Kidney tubule cell (primary cell): ENCODE measurements around the gene LDLRAP1.

Experiments used
- DNase-seq: peaks from one replicate; pipeline ENCODE4 v3.0.0-alpha.2; 2018; ENCODE audit warnings: low spot score

The LDLRAP1 gene

DNA sequence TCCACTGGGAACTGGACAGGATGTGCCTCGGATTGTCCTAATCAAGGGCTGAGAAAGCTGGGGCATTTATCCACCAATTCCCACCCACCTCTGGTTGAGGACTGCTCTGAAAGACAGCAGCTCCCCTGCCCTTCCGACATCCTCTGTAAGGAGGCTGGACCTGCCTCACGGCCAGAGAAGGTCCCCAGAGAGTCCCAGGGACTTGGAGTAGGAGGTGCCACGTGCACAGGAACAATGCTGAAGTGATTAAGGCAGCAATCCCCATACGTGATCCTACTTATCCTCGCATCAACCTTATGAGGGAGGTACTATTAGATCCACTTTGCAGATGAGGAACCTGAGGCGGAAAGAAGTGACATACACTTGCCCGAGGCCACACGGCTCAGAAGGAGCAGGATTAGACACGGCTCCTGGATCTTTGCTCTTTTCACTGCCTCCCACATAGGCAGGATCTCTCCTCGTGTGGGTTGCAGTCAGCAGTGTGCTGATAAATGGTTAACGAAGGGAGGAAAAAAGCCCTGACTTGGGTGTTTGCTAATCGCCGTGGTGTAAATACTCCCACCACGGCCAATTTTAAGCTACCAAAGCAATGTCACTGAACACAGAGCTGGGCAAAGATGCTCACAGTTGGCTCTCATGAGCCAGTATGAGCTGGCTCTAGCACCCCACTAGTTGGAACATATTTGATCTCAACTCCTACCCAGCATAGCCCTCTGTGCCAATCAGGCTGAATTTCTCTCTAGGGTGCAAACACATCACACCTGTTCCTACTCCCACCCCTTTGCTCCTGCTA lies 18.6 kb upstream of the LDLRAP1 start:
- DNase-seq, result no peak

DNA sequence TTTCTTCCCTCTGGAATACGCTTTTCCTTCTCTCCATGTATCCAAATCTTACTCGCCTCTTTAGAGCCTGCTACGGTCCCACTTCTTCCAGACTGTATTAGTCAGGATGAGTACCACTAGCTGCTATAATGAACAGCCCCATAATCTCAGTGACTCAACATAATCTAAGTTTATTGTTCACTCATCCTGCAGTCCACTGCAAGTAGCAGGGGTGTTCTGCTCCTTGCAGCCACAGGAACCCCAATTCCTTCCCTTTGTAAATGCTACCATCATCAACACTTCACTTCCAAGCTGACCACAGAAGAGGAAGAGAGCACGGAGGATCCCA lies 18.1 kb upstream of the LDLRAP1 start:
- DNase-seq, result no peak

DNA sequence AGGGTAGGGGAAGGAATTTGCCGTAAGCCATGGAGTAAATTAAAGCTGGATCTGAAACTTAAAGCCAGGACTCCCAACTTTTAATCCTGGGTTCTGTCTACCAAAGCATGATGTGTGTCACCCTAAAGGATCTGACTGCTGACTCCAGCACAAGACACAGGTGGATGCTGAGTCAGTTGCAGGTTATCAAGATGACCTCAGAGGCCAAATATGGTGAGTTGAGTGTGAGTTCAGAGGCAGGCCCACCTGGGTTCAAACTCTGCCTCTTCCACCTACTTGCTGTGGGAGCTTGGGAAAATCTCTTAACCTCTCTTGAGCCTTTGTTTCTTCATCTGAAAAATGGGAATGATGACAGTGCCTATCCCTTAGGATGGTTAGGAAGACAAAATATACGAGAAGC lies 16.7 kb upstream of the LDLRAP1 start:
- peak; percentile 30 for DNase-seq

DNA sequence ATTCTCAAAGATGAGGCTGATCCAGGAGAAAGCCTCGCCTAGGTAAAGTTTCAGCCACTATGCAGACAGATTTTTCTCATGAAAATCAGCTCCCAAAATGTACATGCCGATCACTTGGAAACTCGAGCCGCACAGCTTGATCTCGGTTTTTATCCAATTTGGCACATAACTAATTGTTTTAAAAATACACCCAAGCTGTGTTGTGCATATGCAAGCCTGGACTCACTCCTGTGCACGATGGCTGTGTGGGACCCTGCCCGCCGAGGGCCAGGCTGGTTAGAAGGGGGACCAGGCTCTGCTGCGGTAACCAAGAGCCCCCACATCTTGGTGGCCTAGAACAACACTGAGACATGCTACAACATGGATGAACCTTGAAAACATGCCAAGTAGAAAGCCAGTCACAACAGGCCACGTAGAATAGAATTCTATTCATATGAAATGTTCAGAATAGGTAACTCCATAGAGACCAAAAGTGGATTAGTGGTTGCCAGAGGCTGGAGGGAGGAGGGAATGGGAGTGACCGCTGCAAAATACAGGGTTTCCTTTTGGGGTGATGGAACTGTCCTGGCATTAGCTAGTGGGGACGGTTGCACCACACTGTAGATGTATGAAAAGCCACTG lies 16.1 kb upstream of the LDLRAP1 start:
- DNase-seq, result no peak

DNA sequence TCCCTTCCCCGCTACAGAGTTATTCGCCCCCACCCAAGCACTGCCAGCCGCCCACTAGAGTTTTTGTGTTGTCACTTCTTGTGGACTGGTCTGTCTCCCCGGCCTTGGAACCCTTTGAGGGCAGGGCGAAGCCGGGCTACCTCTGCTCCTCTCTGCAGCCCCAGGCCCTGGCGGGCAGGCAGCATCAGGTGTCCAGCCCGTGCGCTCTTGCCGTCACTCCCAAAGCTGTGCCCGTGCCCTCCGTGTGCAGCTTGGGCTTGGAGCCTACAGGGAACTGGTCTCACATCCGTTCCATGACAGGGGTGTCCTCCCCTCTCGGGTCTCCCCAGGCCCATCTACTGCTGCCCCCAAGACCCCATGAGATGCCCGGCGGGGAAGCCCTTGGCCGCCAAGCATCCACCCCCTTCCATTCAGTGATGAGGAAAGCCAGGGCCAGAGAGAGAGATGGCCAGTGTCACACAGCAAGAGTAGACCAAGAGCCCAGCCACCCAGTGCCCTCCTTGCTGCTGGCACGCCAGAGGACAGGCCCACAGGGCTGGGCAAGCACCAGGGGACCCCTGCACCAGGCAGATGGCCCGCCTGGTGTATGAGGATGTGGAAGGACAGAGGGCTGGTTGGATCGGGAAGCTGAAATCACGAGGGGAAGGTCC lies 15.3 kb upstream of the LDLRAP1 start:
- DNase-seq, result no peak

DNA sequence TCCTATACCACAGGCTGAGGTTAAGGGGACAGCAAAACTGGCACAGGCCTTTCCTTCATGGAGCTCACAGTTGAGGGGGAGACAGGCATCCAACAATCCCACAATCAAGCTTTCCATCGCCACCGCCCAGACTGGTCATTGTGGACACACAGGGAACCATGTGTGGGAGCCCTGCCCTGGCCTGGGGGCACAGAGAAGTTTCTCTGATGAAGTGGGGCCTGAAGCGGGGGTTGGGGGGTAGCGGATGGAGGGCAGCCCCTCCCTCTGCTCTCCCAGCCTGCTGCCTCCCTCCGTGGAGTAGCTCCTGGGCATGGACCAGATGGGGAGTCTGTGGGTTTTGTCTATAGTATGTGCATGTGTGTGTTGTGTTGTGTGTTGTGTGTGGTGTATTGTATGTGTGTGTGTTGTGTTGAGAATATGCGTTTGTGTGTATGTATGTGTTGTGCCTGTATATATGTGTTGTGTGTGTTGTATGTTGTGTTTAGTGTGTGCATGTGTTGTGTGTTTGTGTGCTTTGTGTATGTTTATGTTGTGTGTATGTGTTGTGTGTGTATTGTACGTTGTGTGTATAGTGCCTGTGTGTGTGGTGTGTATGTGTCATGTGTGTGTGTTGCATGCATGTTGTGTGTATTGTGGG lies 14.4 kb upstream of the LDLRAP1 start:
- no peak for DNase-seq

DNA sequence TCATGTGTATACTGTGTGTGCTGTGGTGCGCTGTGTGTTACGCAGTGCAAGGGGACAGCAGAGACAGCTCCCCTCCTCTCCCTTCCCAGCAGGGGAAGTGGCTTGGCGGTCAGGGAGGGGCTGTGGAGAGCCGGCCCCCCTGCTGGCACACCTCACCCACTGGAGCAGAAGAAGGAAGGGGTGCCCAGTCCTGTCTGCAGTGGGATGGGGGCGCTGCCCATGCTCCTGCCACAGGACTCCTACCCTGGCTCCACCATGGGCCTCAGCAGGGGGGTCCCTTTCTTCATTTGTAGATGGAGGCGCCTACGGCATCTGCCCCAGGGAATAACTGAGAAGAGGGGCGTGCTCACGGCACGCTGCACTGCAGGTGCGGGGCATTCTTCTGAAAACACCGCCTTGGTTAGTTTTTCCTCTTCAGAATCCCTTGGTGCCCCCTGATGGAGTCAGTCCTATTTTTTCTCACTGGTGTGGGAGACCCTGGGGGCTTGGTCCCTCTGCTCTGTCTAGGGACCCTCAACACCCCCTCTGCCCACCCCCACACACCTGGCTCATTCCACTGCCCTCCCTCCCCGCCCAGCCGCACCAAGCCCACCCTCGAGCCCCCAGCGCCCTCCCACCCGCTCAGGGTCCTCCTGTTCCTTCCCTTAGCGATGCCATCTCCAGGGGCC lies 13.8 kb upstream of the LDLRAP1 start:
- no peak for DNase-seq

DNA sequence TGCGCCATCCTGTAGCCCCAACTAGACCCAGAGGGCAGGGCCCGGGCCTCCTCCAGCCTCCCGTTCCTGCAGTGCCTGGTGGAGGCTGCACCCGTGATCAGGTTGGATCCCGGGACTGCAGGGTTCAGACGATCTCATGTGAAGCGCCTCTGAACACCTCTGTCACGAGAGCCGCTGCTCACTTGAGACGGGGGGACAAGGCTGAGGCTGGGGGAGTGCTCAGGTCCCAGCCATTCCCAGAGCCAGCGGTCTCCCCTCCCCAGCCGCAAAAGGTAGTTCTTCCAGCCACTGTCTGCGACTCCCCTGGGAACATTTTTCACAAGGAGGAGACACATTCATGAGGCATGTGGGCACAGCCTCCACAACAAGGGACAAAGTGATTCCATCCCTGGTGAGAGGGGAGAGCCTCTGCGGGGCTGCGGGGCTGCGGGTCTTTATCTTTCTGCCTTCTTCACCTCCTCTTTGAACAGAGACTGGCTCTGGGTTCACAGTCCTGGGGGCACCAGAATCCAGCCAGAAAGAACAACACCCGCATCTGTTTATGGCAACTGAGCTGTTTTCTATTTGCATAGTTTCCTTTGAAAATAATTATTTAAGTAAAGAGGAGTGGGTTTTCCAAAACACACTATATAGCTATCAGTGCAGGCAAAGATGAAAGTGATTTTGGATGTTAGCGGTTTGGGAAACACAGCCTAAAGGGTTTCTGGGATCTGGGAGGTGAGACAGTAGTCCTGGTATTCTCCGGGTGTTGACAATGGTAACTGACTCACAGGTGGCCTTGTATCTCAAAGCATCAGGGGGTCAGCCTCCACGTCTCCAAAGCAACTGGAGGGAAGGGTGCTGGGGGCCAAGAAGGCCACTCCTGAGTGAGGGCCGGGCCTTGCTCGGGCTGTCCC lies 13.0 kb upstream of the LDLRAP1 start:
- DNase-seq, result no peak

DNA sequence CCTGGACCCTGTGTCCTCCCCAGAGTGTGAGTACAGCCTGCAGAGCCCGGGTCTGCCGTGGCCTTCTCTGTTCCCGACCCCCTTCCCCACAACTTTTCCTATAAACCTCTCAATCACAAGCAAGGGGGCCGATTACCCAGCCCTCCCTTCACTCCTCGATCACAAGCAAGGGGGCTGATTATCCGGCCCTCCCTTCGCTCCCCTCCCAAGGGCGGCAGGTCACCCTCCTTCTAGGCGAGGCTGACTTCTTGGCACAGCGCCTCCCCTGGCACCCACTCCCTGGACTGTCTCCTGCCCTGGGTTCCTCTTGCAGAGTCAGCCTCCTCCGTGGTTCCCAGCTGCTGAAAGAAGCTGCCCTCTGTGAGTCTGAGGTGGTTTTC lies 12.3 kb upstream of the LDLRAP1 start:
- DNase-seq, result no peak

DNA sequence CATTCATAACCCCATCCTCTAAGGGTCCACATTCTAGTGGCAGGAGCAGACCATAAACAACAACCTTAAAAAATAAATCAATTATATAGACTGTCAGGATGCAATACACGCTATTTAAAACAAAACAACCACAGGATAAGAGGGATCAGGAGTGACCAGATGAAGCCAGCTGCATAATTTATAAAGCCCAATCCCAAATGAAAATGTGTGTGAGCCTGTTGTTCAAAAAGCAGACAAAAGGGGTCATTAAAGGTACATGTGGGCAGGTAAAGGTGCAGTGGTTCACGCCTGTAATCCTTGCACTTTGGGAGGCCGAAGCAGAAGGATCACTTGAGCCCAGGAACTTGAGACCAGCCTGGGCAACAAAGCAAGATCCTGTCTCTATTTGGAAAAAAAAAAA lies 10.4 kb upstream of the LDLRAP1 start:
- DNase-seq, result no peak

DNA sequence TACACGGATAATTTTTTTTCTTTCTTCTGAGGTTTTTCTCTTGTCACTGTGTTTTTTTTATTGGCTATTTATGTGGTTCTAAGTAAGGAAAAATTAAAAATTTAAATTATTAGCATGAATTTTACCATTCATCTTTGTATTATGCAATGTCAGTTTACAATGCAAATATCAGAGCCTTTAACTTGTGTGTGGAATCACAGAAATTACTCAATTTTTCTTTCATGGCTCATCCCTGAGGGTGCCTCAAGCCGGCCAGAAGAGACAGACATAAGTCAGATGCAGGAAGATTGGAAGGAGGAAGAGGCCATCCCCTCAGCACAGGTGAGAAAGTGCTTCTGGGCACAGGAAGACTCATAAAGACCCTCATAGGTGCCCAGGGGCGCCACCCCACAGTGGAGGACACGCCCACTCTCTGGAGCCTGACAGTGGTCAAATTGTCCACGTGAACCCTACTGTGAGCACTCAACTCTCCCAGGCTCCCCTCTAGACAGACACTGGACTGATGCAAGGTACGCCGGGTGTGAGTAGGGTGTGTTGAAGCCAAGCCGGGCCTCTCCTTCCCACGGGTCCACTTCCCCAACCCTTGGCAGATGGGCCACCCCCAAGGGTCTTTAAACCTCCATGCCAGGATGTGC lies 9.5 kb upstream of the LDLRAP1 start:
- no peak for DNase-seq

DNA sequence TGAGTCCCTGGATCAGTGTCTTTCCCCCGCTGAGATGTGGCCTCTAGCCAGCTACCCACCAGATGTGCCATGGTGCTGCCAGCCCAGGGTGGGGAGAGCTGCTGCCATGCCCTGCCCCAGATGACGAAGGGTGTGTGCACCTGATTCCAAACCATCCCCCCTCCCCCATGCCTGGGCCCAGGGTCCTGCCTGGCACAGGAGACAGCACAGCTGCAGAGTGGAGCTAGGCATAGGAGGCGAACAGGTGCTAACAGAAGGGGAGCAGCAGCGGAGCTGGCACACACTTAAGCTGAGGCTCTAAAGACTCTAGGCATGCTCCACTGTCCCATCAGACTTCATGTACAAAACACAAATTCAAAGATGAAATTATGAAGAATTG lies 9.0 kb upstream of the LDLRAP1 start:
- no peak for DNase-seq

DNA sequence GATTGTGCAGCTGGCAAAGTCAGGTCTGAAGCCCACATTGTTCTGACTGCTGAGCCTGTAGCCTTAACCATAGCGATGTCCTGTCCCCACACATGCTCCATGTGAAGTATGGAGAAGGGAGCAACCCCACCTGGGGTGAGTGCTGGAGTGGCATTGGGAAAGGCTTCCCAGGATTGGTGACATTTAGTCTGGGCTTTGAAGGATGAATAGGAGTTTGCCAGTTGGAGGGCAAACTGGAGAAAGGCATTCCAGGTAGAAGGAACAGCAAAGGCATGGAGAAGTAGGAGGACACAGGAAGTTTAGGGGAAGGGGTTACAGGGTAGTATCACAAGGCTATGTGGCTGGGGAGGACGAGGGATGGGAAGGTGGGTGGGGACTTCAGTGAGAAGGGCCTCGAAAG lies 7.3 kb upstream of the LDLRAP1 start:
- no peak for DNase-seq

DNA sequence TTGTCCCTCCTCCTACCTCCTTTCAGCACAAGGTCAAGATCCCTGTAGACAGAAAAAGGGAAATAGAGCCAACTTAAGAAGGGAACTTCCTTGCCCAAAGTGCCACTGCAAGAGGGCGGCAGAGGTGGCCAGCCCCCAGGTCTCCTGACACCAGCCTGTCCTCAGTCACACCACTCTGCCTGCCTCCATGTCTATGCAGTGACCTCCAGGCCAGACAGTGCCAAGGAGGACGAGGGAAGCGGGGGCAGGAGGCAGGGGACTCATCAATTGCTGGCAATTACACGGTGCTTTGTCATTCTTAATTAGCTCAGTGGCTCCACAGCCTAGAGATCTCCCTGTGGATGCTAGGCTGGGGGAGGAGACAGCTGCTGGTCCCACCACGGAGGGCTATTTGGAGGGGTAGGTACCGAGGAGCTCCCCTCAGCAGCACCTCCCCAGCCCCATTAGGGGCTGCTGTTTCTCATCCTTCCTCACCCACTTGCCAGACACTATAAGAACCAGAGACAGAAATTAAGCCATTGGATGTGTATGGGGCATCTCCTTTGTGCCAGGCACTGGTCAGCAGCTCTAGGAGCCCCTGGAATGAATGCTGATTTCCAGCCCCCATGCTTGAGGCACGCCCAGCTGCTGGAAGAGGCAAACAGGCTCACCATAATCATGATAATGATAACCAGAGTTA lies 6.1 kb upstream of the LDLRAP1 start:
- no peak for DNase-seq

DNA sequence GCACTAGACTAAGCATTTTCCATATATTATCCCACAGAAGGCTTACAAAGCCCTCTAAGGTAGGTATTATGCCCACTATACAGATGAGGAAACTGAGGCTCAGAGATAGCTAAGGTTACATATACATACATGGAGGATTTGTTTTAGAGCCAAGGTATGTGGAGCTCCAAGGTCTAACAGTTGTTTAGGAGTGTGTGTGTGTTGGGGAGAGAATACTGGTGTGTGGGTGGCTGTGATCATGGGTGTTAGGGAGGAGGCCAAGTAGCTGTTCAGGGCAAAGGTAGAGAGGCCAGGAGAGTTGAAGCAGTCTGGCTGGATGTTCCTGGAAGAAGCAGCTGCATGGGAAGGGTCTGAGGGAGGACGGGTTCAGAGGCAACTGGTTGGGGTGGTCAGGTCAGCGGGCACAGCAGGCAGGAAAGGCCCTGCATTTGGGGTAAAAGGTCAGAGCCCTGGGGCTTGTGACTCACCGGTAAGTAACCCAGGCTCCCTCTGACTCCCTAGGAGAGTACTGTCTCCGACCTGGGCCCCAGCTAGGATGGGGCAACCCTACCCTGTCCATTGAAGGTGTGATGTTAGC lies 5.1 kb upstream of the LDLRAP1 start:
- DNase-seq, result no peak

DNA sequence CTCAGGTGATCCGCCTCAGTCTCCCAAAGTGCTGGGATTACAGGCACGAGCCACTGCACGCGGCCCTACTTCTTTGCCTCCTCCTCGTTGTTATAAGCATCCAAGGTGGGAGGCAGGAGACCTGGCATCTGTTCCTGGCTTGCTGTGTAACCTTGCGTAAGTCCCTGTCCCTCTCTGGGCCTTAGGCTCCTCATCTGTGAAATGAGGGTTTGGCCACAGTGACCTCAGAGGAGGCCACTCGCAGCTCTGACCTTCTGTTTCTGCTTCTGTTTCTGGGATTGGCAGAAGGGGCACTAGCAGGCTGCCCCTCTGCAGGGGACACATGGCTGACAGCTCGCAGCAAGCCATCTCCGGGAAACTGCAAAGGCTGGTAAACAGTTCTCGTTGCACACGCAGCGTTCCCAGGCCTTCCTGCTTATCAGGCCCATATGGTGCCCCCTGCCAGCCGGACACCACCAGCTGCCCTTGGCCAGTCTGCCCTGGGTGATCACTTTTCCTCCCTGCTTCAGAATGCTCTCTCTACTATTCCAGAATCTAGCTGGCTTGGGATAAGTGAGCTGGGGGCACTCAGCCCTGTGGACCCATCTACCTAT lies 2.6 kb upstream of the LDLRAP1 start:
- DNase-seq, result no peak

DNA sequence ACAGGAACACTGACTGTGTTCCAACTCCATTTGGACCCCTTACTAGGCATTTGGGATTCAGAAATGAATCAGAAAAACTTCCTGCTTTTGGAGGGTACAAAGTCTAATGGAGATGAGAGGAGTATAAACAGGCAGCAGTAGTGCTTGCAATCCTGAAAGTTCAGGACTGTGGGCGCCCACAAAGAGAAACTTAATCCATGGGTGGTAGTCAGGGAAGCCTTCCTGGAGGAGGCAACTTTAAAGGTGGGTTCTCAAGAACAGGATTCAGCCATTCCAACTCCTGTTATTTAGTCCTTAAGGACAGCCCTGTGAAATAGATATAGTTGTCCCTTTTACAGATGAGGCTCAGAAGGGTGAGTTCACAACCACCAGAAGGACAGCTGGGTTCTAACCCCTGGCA lies 2.0 kb upstream of the LDLRAP1 start:
- DNase-seq, result no peak

DNA sequence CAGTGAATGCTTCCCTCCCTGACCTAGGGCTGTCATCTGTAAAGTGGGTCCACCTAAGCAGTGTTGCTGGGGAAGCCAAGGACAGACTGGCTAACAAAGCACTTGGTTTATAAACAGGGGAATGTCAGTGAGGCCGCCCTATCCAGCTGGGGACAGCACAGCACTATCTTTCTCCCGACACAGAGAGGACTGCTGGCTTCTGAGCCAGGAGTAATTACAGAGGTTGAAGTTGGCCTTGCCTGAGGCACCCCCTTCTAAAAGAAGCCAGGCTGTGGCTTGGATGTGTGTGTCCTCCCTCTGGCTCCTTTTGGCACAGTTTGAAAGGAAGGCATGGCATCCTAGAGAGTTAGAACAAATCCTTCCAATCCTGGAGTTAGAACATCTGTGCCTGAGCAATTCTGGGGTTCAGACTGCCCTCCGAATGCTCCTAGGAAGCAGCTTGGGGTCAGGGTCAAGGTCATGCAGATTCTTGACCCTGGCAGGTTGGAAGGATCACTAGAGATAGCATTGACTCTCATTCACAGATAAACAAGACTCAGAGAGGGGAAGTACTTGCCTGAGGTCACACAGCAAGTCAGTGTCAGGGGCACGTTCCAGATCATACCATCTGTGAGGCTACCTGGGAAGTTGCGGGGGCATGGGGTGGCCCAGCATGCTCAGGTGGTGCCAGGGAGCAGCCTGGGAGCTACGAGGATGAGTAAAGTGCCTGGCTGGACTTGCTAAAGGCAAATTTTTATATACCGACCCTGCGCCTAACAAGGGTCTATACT lies 1.3 kb upstream of the LDLRAP1 start:
- no peak for DNase-seq

DNA sequence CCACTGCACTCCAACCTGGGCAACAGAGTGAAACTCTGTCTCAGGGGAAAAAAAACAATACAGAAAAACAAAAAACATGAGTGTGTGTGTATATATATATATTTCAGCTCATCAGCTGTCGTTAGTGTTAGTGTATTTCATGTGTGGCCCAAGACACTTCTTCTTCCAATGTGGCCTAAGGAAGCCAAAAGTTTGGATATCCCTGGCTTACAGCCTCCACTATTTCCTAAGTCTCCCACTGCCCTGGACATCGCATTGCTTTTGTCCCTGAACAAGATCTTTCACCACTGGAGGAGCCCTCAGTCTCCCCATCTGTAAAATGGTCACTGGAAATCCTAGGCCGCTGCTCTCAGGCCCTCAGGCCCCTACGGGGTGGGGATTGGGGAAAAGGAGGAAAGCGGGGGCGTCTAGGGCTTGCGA lies 391 bp upstream of the LDLRAP1 start:
- DNase-seq, result no peak
